Pancreas (tissue), 10 donors: ENCODE measurements around the gene RFPL1. TPM values are rescaled to one million over a fixed set of nuclear protein-coding genes. Genes with fewer than 3 reads are reported as not detected.
"Not testable (repeated sequence)": the region's sequence is repeated elsewhere in the genome, so short reads cannot be mapped to it uniquely, and the experiment has no call there.

Experiments used
- ATAC-seq, 4 donors: fragments of 200-7000 bp; cut with Tn5 transposase; one replicate each; pipeline versions ENCODE4 v1.8.0 to v1.9.1; 2020; ENCODE audit warnings: mild to moderate bottlenecking in 4 of 4, moderate library complexity in 4 of 4
- DNase-seq, 6 donors: peaks; one replicate each; pipeline ENCODE4 v3.0.0-alpha.2; 2020
- FAIRE-seq: peaks from 2 replicates; lab custom pipeline; 2012; peaks lifted over from hg19 to GRCh38; lab: Jason Lieb, UNC
- H3K27ac ChIP-seq, 4 donors: fragments of 200-600 bp; sonication (generic); 1 replicate in 3 of 4; 2 replicates in 1 of 4; pipeline versions ENCODE4 v1.5.0 to v1.8.0; 2020
- H3K27me3 ChIP-seq, 4 donors: fragments of 200-600 bp; one replicate each; pipeline ENCODE4 v1.8.0; 2021
- H3K36me3 ChIP-seq, 3 donors: fragments of 200-600 bp; sonication (generic) in 1 of 3; one replicate each; pipeline versions ENCODE4 v1.5.0 to v1.8.0; 2020 to 2021
- H3K4me1 ChIP-seq, 3 donors: fragments of 200-600 bp; one replicate each; pipeline ENCODE4 v1.8.0; 2021
- H3K4me3 ChIP-seq, 4 donors: fragments of 200-600 bp; sonication (generic) in 2 of 4; one replicate each; pipeline versions ENCODE4 v1.5.0 to v1.8.0; 2020 to 2021
- H3K9me3 ChIP-seq, 4 donors: fragments of 200-600 bp; one replicate each; pipeline ENCODE4 v1.8.0; 2021
- WGBS, 2 donors: extraction: QIAGEN DNeasy Blood & Tissue Kit; methylation state at CpG; one replicate each; pipeline ENCODE4 v1.1.7; 2013; 5-methylcytosine and 5-hydroxymethylcytosine counted together
- intact Hi-C, 3 donors: fragments of 100-400 bp; cut with DNase I; formaldehyde crosslinking; loops; one replicate each; pipeline versions ENCODE4 v1.11.1 to v1.14.2; 2022
- polyA plus RNA-seq, 2 donors: library from polyadenylated mRNA; stranded (reverse); fragments of 200-250 nt; gene quantifications; one replicate each; pipeline ENCODE4 v1.2.3, GENCODE V29; 2013
- total RNA-seq, 6 donors: library from RNA; stranded (reverse); fragmentation: NEBNext Ultra II Directional in 4 of 6; extraction: Animal tissue kit (Norgen Biotek cat#: 25700) in 4 of 6; gene quantifications; one replicate each; pipeline versions ENCODE4 v1.2.1 to v1.2.4, GENCODE V29; 2021 to 2023
- TF ChIP-seq, protein P1 (sequence below), 4 donors: fragments of 200-600 bp; sonication (generic) in 3 of 4; IDR thresholded peaks; one replicate each; pipeline versions ENCODE4 v1.5.0 to v1.8.0; 2021; ENCODE audit warnings: antibody characterized with exemption in 4 of 4
- donor health status: healthy with polysubstance abuse.
- donor health status: DM: no; HTN: no; CAD: no; lungs with moderate emphysema.
- donor health status: DM: no; HTN: no; CAD: no.
- donor health status: control.
- donor health status: control.
- donor health status: Bipolar disorder and iron deficiency.
- donor health status: DM: yes; HTN: yes; CAD: no.
- donor health status: DM: no; HTN: no; CAD: no.
- donor health status: DM: no; HTN: no; CAD: no.
- donor health status: DM: yes; HTN: yes; CAD: no.

RFPL1 gene
- total RNA-seq: not detected
- under 1 TPM in 1 of 2 donors, not detected in 1; 0.09 TPM for polyA plus RNA-seq

DNA sequence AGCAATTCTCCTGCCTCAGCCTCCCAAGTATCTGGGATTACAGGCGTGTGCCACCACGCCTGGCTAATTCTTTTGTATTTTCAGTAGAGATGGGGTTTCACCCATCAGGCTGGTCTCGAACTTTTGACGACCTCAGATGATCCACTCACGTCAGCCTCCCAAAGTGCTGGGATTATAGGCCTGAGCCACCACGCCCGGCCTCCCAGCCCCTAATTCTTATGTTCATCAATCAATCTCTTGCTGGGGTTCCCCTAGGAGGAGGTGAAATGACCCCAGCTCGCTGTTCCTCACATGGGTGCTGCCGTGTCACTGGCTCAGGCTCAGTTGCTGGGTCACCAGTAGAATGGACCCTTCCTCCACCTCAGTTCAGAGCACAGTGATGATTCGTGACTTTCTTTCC lies at the start of gene RFPL1:
Gene RFPL1 (plus strand): TSS at position 301 of the 400 bp plus-strand sequence.
- H3K4me1 ChIP-seq, intact Hi-C loops, H3K27me3 ChIP-seq, ATAC-seq, H3K27ac ChIP-seq, H3K36me3 ChIP-seq, H3K9me3 ChIP-seq, FAIRE-seq, H3K4me3 ChIP-seq: not testable (repeated sequence)
- DNase-seq: peak in 1 of 6 donors; percentile 24
- WGBS, 2 donors: 89 to 97% methylated on average over 10 of the region's 10 CpGs

DNA sequence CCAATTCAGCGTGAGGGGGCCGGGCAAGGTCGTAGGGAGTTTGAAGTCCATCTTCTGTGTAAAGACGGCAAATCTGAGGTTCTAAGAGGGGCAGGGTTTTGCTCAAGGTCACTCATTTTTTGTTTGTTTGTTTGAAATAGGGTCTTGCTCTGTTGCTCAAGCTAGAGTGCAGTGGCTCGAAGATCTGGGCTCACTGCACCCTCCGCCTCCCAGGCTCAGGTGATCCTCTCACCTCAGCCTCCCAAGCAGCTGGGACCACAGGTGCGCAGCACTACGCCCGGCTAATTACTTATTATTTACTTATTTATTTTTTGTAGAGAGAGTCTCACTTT lies 49.7 kb upstream of the RFPL1 start:
- TF ChIP-seq, protein P1, sequence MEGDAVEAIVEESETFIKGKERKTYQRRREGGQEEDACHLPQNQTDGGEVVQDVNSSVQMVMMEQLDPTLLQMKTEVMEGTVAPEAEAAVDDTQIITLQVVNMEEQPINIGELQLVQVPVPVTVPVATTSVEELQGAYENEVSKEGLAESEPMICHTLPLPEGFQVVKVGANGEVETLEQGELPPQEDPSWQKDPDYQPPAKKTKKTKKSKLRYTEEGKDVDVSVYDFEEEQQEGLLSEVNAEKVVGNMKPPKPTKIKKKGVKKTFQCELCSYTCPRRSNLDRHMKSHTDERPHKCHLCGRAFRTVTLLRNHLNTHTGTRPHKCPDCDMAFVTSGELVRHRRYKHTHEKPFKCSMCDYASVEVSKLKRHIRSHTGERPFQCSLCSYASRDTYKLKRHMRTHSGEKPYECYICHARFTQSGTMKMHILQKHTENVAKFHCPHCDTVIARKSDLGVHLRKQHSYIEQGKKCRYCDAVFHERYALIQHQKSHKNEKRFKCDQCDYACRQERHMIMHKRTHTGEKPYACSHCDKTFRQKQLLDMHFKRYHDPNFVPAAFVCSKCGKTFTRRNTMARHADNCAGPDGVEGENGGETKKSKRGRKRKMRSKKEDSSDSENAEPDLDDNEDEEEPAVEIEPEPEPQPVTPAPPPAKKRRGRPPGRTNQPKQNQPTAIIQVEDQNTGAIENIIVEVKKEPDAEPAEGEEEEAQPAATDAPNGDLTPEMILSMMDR (IDR thresholded peaks at IDR 0.05): no peak
- ATAC-seq (peak in 3 of 4 donors; percentile 1 to 17 (median 6)), FAIRE-seq (no peak), DNase-seq (peak in 1 of 6 donors; percentile 34)
- H3K36me3 ChIP-seq: no peaks in the 10 kb centered on the region
- peak overlapping the region; percentile 64 to 88 (median 78) for H3K4me3 ChIP-seq
- intact Hi-C loops: no loop called here
- peak overlapping the region; percentile 72 to 86 (median 80) for H3K27ac ChIP-seq
- WGBS, 2 donors: 2 to 5% methylated on average over 9 of the region's 9 CpGs
- H3K4me1 ChIP-seq: peaks cover 23 to 49% (median 46%) of the 10 kb centered on the region in 3 donors
- no peaks in the 10 kb centered on the region for H3K9me3 ChIP-seq
- H3K27me3 ChIP-seq: no peaks in the 10 kb centered on the region

DNA sequence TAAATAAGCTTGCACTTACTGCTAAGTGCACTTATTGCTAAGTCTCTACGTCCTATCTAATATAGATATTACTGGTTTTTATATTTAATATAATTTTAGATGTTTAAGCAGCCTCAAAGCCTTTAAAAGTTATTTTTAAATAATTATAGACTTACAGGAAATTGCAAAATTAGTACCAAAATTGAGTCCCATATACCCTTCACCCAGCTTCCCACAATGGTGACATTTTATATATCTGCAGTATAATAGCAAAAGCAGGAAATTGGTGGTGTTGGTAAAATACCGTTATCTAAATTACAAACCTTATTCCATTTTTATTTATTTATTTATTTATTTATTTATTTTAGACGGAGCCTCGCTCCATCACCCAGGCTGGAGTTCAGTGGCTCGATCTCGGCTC lies 48.1 kb upstream of the RFPL1 start:
- TF ChIP-seq, protein P1 (IDR thresholded peaks at IDR 0.05): no peak
- ATAC-seq (no peak), FAIRE-seq (no peak), DNase-seq (no peak)
- H3K27ac ChIP-seq: no peak overlapping the region
- no peaks in the 10 kb centered on the region for H3K27me3 ChIP-seq
- H3K9me3 ChIP-seq: no peaks in the 10 kb centered on the region
- peaks cover 13 to 33% (median 32%) of the 10 kb centered on the region in 3 donors for H3K4me1 ChIP-seq
- 91 to 97% methylated on average over 6 of the region's 6 CpGs for WGBS, 2 donors
- no peaks in the 10 kb centered on the region for H3K36me3 ChIP-seq
- H3K4me3 ChIP-seq: no peak overlapping the region
- intact Hi-C loops: loop anchor here in 1 of 3 donors (10.0 kb wide), 1 partner anchor 135 kb away; no protein-coding TSS in a partner anchor

DNA sequence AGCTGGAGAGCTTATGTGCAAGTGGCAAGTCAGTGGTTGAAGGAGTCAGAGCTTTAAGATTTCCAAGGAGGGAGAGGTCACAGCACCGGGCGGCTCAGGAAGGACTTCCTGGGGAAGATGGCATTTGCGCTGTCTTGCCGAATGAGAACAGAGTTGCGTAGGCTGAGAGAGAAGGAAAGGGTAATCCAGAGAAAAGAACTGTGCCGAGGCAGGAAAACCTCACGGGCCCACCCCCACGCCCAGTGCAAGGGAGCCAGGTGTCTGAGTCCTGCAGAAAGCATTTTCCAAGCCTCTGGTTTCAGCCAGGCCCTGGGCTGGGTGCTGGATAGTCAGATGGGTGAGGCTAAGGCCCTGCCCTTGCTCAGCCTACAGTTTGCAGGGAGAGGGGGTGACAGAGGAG lies 46.8 kb upstream of the RFPL1 start:
- intact Hi-C loops: loop anchor here in 1 of 3 donors (10.0 kb wide), 1 partner anchor 133 kb away; no protein-coding TSS in a partner anchor
- TF ChIP-seq, protein P1 (IDR thresholded peaks at IDR 0.05): no peak
- WGBS, 2 donors: 88 to 89% methylated on average over 8 of the region's 8 CpGs
- FAIRE-seq (no peak), DNase-seq (no peak), ATAC-seq (no peak)
- Histone ChIP-seq H3K36me3 (no peaks in the 10 kb centered on the region), H3K27me3 (no peaks in the 10 kb centered on the region), H3K4me3 (no peak overlapping the region), H3K27ac (no peak overlapping the region), H3K9me3 (no peaks in the 10 kb centered on the region), H3K4me1 (peaks cover 12 to 20% (median 20%) of the 10 kb centered on the region in 3 donors)

DNA sequence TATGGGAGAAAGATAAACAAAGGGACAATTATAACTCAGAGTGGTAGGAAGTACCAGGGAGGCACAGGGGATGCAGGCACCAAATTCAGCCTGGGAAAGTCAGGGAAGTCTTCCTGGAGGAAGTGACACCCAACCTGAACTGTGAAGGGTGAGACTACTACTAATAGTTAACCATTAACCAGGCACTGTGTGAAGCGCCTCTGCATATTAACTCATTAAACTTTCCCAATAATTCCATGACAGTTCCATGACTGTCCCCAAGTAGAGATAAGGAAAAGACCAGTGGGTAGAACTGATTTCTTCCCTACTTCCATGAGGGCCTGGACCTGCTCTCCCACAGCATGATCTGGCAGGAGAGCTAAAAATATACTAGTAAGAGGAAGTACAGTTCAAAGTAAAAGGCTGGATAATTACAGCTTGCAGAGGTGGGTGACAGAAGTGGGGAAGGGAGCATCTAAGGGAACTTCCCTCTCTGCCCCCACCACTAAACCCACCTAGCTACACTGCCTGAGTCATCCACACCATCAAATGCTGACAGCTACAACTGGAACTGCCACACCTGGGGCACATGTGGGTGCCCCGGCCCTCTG lies 45.3 kb upstream of the RFPL1 start:
- TF ChIP-seq, protein P1 (IDR thresholded peaks at IDR 0.05): no peak
- Histone ChIP-seq H3K27ac (peak overlapping the region in 2 of 4 donors; percentile 23 to 50), H3K4me1 (peaks cover 7 to 10% (median 7%) of the 10 kb centered on the region in 3 donors), H3K9me3 (no peaks in the 10 kb centered on the region), H3K27me3 (no peaks in the 10 kb centered on the region), H3K36me3 (no peaks in the 10 kb centered on the region), H3K4me3 (no peak overlapping the region)
- ATAC-seq (no peak), DNase-seq (no peak), FAIRE-seq (no peak)
- 38 to 47% methylated on average over 2 of the region's 2 CpGs for WGBS, 2 donors
- intact Hi-C loops: loop anchor here in 1 of 3 donors (10.0 kb wide), 1 partner anchor 132 kb away; no protein-coding TSS in a partner anchor
